Choroid plexus epithelial cell (primary cell): ENCODE data around the gene PDP2.
A peak's percentile ranks its signal among the peaks of the same experiment; 100 is the strongest.
"Not testable (repeated sequence)": the region's sequence is repeated elsewhere in the genome, so short reads cannot be mapped to it uniquely, and the experiment has no call there.

Experiments
- DNase-seq: peaks from one replicate; pipeline ENCODE4 v3.0.0-alpha.2; 2010; ENCODE audit warnings: low read depth
- H3K4me3 ChIP-seq: 2 replicates; pipeline ENCODE4 v1.5.1; 2011; ENCODE audit warnings: low read depth, mild to moderate bottlenecking, control low read depth, low read length, moderate library complexity
- TF ChIP-seq, protein P1 (sequence below): conservative IDR thresholded peaks from 2 replicates; pipeline ENCODE4 v1.5.1; 2011; ENCODE audit warnings: low read depth, mild to moderate bottlenecking, control low read depth, inconsistent platforms, low read length, moderate library complexity

Gene PDP2

DNA sequence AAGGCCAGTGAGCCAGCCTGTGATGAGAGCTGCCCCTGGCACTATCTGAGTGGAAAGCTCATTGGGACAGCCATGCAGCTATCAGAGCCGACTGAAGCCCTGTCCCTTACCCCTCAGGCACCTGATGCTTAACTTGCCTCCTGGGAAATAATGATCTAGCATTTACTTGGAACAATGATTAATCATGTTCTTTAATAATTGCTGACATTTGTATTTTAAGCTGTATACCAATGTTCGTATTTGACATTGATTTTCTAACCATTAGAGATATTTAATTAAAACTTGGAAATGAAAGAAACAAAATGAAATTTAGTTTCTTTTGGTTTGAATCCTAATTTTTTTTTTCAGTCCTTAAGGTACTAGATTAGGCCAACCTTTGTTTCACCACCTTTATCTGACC lies 10.5 kb downstream of the PDP2 start:
- H3K4me3 ChIP-seq = no peak overlapping the region
- TF ChIP-seq, protein P1, sequence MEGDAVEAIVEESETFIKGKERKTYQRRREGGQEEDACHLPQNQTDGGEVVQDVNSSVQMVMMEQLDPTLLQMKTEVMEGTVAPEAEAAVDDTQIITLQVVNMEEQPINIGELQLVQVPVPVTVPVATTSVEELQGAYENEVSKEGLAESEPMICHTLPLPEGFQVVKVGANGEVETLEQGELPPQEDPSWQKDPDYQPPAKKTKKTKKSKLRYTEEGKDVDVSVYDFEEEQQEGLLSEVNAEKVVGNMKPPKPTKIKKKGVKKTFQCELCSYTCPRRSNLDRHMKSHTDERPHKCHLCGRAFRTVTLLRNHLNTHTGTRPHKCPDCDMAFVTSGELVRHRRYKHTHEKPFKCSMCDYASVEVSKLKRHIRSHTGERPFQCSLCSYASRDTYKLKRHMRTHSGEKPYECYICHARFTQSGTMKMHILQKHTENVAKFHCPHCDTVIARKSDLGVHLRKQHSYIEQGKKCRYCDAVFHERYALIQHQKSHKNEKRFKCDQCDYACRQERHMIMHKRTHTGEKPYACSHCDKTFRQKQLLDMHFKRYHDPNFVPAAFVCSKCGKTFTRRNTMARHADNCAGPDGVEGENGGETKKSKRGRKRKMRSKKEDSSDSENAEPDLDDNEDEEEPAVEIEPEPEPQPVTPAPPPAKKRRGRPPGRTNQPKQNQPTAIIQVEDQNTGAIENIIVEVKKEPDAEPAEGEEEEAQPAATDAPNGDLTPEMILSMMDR = no peak
- DNase-seq = no peak

DNA sequence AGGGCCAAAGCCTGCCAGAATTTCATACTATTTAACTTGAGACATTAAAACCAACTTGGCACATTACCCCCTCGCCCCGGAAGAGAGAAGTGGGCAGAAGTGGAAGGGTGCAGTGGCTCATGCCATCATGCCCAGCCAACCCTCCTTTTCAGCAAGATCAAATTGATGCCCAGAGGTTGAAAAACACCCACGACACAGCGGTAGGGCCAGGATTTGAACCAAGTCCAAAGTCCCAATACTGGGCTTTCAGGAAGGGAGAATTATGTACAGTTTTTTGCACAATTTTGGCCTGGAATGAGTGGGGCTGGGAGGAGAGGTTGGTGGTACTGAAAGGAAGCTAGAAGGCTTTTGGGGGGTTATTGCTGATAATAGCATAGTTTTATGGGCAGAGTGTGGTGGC lies 11.0 kb downstream of the PDP2 start:
- no peak overlapping the region for H3K4me3 ChIP-seq
- TF ChIP-seq, protein P1 = no peak
- no peak for DNase-seq

DNA sequence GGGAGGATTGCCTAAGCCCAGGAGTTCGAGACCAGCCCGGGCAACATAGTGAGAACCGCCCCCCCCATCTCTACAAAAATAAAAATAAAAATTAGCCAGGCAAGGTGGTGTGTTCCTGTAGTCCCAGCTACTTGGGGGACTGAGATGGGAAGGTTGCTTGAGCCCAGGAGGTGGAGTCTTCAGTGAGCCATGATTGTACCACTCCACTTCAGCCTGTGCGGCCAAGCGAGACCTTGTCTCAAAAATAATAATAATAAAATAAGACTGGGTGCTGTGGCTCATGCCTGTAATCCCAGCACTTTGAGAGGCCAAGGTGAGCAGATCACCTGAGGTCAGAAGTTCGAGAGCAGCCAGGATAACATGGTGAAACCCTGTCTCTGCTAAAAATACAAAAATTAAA lies 11.5 kb downstream of the PDP2 start:
- H3K4me3 ChIP-seq = no peak overlapping the region
- DNase-seq = no peak
- TF ChIP-seq, protein P1 = no peak

DNA sequence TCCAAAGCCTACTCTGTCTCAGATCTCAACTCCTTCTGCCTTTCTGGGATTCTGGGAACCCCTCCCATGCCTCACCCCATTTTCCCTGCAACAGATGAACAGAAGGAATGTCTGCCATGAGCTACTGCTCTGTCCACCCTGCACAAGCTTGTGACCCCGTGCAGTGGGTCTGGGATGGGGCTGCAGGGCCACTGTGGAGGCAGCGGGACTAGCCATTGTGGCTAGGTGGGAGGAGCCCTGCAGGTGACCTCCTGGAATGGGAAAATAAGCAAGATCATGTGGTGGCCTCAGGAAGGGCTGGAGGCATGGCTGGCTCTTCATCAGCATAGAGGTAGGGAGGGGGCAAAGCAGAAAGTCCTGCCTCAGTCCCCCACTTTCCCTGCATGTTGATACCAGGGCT lies 13.7 kb downstream of the PDP2 start:
- TF ChIP-seq, protein P1 = no peak

DNA sequence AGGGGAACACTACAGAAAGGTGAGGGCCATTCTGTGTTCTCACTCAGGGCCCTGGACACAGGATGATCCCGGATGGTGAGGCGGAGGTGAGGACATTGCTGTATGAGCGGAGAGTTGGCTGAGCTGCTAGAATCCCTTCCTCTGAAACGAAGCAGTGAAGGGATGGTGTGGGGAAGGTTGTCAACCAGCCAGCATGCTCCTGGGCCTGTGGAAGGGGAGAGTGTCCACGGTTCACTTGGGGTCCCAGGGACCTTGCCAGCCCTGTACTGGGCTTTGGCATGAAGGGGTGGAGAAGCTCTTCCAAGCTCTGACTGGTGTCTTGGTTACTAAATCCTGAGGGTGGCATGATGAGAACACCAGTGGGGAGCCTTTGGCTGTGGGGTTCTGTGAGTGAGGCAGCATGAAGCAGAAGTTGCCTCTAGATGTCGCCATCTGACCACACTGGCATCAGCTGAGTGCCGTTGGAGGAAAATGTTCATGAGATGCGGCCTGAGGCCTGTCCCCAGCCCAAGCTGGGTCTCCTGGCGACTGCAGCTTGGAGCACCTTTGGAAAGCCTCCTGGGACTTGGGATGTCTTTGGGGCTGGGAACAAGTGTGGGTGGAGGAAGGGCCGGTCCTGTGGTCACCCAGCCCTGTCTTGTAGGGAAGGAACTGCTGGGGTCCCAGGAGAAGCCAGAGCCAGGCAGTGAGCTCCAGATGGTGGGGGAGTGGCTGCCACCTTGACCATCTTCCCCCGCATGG lies 14.8 kb downstream of the PDP2 start:
- peak; percentile 86 for DNase-seq
- TF ChIP-seq, protein P1 = peak; percentile 95
- H3K4me3 ChIP-seq = no peak overlapping the region

More for the DNA sequence above, 13.7 kb downstream of the PDP2 start:
- no peak overlapping the region for H3K4me3 ChIP-seq
- DNase-seq = no peak

DNA sequence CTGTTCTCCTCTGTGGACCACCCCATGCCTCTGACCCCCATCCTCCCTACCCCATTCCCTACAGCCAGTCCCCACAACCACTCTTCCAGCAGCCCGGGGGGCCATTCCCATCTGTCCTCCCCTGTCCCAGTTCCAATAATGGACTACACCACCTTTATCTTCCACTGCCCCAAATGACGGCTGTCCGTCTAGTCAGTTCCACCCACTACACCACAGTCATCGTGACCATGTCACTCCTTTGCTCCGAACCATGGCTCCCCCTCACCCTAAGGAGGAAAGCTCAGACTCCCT lies 15.3 kb downstream of the PDP2 start:
- no peak for DNase-seq
- TF ChIP-seq, protein P1 = no peak
- H3K4me3 ChIP-seq = no peak overlapping the region

DNA sequence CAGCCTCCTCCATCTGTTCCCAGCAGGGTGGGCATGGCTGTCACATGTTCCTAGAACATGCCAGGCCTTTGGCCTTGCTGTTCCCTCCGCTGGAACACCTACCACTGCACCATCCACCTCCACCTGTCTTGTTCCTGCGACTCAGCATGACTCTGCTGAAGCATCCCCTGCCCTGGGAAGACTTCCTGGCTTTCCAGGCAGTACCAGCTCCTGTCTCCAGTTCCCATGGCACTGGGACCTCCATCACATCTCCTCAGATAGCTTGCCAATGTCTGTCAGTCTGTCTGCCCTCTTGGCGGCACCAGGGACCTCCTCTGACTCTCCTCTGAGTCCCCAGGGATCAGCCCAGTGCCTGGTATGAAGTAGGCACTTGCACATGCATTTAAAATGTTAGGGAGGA lies 15.7 kb downstream of the PDP2 start:
- TF ChIP-seq, protein P1 = no peak
- no peak for DNase-seq
- H3K4me3 ChIP-seq = no peak overlapping the region

- H3K4me3 ChIP-seq, DNase-seq: not testable (repeated sequence)
These were observed 16.4 kb downstream of the PDP2 start for GRCh38 chr16:66896682-66897081.
